Panc1 (cell line): ENCODE results near the gene PSORS1C2.

ENCODE experiments used
- CTCF ChIP-seq: fragments of 450-650 bp; IDR thresholded peaks from 2 replicates; pipeline ENCODE4 v1.5.1; 2017; ENCODE audit warnings: mild to moderate bottlenecking
- POLR2AphosphoS5 ChIP-seq: IDR thresholded peaks from 2 replicates; pipeline ENCODE4 v1.6.1; 2012; ENCODE audit warnings: mild to moderate bottlenecking, low read depth, low read length, moderate library complexity
- REST ChIP-seq, 2 experiments: IDR thresholded peaks; 2 replicates each; pipeline ENCODE4 v1.6.1; 2011 to 2012; ENCODE audit warnings: low read depth in 2 of 2, control low read depth in 1 of 2, low read length in 1 of 2, mild to moderate bottlenecking in 1 of 2, moderate library complexity in 1 of 2; ENCODE audit not compliant: insufficient read depth in 1 of 2
- SIN3A ChIP-seq: IDR thresholded peaks from 2 replicates; pipeline ENCODE4 v1.6.1; 2012; ENCODE audit warnings: low read depth, mild to moderate bottlenecking, low read length, moderate library complexity, borderline replicate concordance; ENCODE audit not compliant: insufficient read depth
- TCF7L2 ChIP-seq: IDR thresholded peaks from 2 replicates; pipeline ENCODE4 v1.6.1; 2011; ENCODE audit warnings: mild to moderate bottlenecking, low read depth, low read length, inconsistent platforms

GRCh38 chr6:31170600-31170881, 31.7 kb upstream of the PSORS1C2 start, which contains the start of gene POU5F1:
- no peak for TF ChIP-seq CTCF
- TF ChIP-seq POLR2AphosphoS5, result no peak
- TF ChIP-seq REST (IDR thresholded peaks at IDR 0.05; ENCODE audit: insufficient read depth in 1 of 2, low read depth in 2 of 2, low read length in 1 of 2), result no peak
- no peak for TF ChIP-seq TCF7L2
- TF ChIP-seq SIN3A, result no peak
